MG63 (cell line): ENCODE data around the gene PTPRE. TPM values are rescaled to one million over a fixed set of nuclear protein-coding genes. Genes with fewer than 3 reads are reported as not detected.
"Not testable (repeated sequence)": the region's sequence is repeated elsewhere in the genome, so short reads cannot be mapped to it uniquely, and the experiment has no call there.

Experiments
- DNase-seq: peaks from one replicate; pipeline ENCODE4 v3.0.0-alpha.2; 2020
- H3K27me3 ChIP-seq: fragments of 250-450 bp; sonication (Bioruptor Pico); 2 replicates; pipeline ENCODE4 v1.5.1; 2020; ENCODE audit warnings: mild to moderate bottlenecking, moderate library complexity
- H3K36me3 ChIP-seq: fragments of 250-450 bp; sonication (Bioruptor Pico); 2 replicates; pipeline ENCODE4 v1.5.1; 2020; ENCODE audit warnings: mild to moderate bottlenecking, moderate library complexity
- H3K4me3 ChIP-seq: fragments of 250-450 bp; sonication (Bioruptor Pico); 2 replicates; pipeline ENCODE4 v1.5.1; 2020; ENCODE audit warnings: mild to moderate bottlenecking, moderate library complexity
- H3K9me3 ChIP-seq: fragments of 250-450 bp; sonication (Bioruptor Pico); 2 replicates; pipeline ENCODE4 v1.5.1; 2020; ENCODE audit warnings: mild to moderate bottlenecking, moderate library complexity
- total RNA-seq: library from RNA; depleted of rRNA; stranded (reverse); fragments of >200 nt; shearing (Covaris generic); gene quantifications from 2 replicates; pipeline ENCODE4 v1.2.3, GENCODE V29; 2014; ENCODE audit warnings: low replicate concordance

The PTPRE gene
- total RNA-seq, 1 experiment from 2014 or later: 0.86 TPM

GRCh38 chr10:127977357-127978009 lies 70.6 kb downstream of the PTPRE start:
- DNase-seq: peak; percentile 82
- Histone ChIP-seq H3K4me3 (no peak overlapping the region), H3K36me3 (no peaks in the 10 kb centered on the region), H3K27me3 (no peaks in the 10 kb centered on the region), H3K9me3 (peaks cover 4% of the 10 kb centered on the region; the same call in 1 of the 2 replicates)

GRCh38 chr10:127978481-127978880 lies 71.6 kb downstream of the PTPRE start:
- H3K27me3 ChIP-seq: no peaks in the 10 kb centered on the region
- H3K9me3 ChIP-seq: peaks cover 4% of the 10 kb centered on the region; the same call in 1 of the 2 replicates
- H3K36me3 ChIP-seq: no peaks in the 10 kb centered on the region
- H3K4me3 ChIP-seq: no peak overlapping the region
- no peak for DNase-seq

- H3K27me3 ChIP-seq: no peaks in the 10 kb centered on the region
- no peak overlapping the region for H3K4me3 ChIP-seq
- no peaks in the 10 kb centered on the region for H3K36me3 ChIP-seq
- no peak for DNase-seq
- peaks cover 4% of the 10 kb centered on the region; the same call in 1 of the 2 replicates for H3K9me3 ChIP-seq
These were observed 72.1 kb downstream of the PTPRE start for GRCh38 chr10:127979045-127979444.

- Histone ChIP-seq H3K4me3 (no peak overlapping the region), H3K27me3 (no peaks in the 10 kb centered on the region)
- no peak for DNase-seq
These were observed 72.7 kb downstream of the PTPRE start for GRCh38 chr10:127979566-127979965.

GRCh38 chr10:127980898-127981297 lies 74.0 kb downstream of the PTPRE start:
- no peak for DNase-seq
- H3K36me3 ChIP-seq: no peaks in the 10 kb centered on the region
- peaks cover 4% of the 10 kb centered on the region; the same call in 1 of the 2 replicates for H3K9me3 ChIP-seq
- no peak overlapping the region for H3K4me3 ChIP-seq
- no peaks in the 10 kb centered on the region for H3K27me3 ChIP-seq

More at GRCh38 chr10:127979566-127979965, 72.7 kb downstream of the PTPRE start:
- Histone ChIP-seq H3K36me3 (no peaks in the 10 kb centered on the region), H3K9me3 (peaks cover 4% of the 10 kb centered on the region; the same call in 1 of the 2 replicates)

- no peaks in the 10 kb centered on the region for H3K27me3 ChIP-seq
These were observed 75.7 kb downstream of the PTPRE start for GRCh38 chr10:127982601-127983000.

GRCh38 chr10:127983344-127984100 lies 76.6 kb downstream of the PTPRE start:
- Histone ChIP-seq H3K27me3 (no peaks in the 10 kb centered on the region), H3K36me3 (no peaks in the 10 kb centered on the region), H3K9me3 (peaks cover 4% of the 10 kb centered on the region; the same call in 1 of the 2 replicates), H3K4me3 (no peak overlapping the region)
- DNase-seq: no peak

More at GRCh38 chr10:127982601-127983000, 75.7 kb downstream of the PTPRE start:
- Histone ChIP-seq H3K4me3 (no peak overlapping the region), H3K9me3 (peaks cover 4% of the 10 kb centered on the region; the same call in 1 of the 2 replicates), H3K36me3 (no peaks in the 10 kb centered on the region)
- no peak for DNase-seq

GRCh38 chr10:127984945-127985344 lies 78.0 kb downstream of the PTPRE start:
- Histone ChIP-seq H3K27me3 (no peaks in the 10 kb centered on the region), H3K36me3 (no peaks in the 10 kb centered on the region), H3K9me3 (peaks cover 3% of the 10 kb centered on the region; the same call in 1 of the 2 replicates), H3K4me3 (no peak overlapping the region)
- no peak for DNase-seq

GRCh38 chr10:127986531-127987466 lies 79.9 kb downstream of the PTPRE start:
- Histone ChIP-seq H3K36me3 (no peaks in the 10 kb centered on the region), H3K27me3 (no peaks in the 10 kb centered on the region), H3K9me3 (no peaks in the 10 kb centered on the region), H3K4me3 (no peak overlapping the region)
- no peak for DNase-seq

GRCh38 chr10:127987467-127988380 lies 80.8 kb downstream of the PTPRE start:
- H3K36me3 ChIP-seq: no peaks in the 10 kb centered on the region
- H3K4me3 ChIP-seq: no peak overlapping the region
- DNase-seq: no peak
- no peaks in the 10 kb centered on the region for H3K9me3 ChIP-seq
- no peaks in the 10 kb centered on the region for H3K27me3 ChIP-seq

- H3K27me3 ChIP-seq: no peaks in the 10 kb centered on the region
- no peak for DNase-seq
- H3K36me3 ChIP-seq: no peaks in the 10 kb centered on the region
- no peaks in the 10 kb centered on the region for H3K9me3 ChIP-seq
- H3K4me3 ChIP-seq: no peak overlapping the region
These were observed 82.6 kb downstream of the PTPRE start for GRCh38 chr10:127989481-127990012.

- not testable (repeated sequence) for H3K4me3 ChIP-seq, DNase-seq, H3K36me3 ChIP-seq, H3K27me3 ChIP-seq, H3K9me3 ChIP-seq
These were observed 83.4 kb downstream of the PTPRE start for GRCh38 chr10:127990132-127990788.

GRCh38 chr10:127990846-127991542 lies 84.1 kb downstream of the PTPRE start:
- Histone ChIP-seq H3K9me3 (no peaks in the 10 kb centered on the region), H3K36me3 (no peaks in the 10 kb centered on the region), H3K27me3 (no peaks in the 10 kb centered on the region), H3K4me3 (no peak overlapping the region)
- DNase-seq: peak; percentile 43

- Histone ChIP-seq H3K27me3 (no peaks in the 10 kb centered on the region), H3K36me3 (no peaks in the 10 kb centered on the region), H3K9me3 (no peaks in the 10 kb centered on the region), H3K4me3 (no peak overlapping the region)
- DNase-seq: no peak
These were observed 84.8 kb downstream of the PTPRE start for GRCh38 chr10:127991543-127992255.
